T1000 (cell line): Measurements from ENCODE around the gene PIGN.

Experiments used
- DNase-seq: peaks from one replicate; lab custom pipeline; 2025; ENCODE audit warnings: mixed read lengths; lab: John Stamatoyannopoulos, UW

Gene PIGN

DNA sequence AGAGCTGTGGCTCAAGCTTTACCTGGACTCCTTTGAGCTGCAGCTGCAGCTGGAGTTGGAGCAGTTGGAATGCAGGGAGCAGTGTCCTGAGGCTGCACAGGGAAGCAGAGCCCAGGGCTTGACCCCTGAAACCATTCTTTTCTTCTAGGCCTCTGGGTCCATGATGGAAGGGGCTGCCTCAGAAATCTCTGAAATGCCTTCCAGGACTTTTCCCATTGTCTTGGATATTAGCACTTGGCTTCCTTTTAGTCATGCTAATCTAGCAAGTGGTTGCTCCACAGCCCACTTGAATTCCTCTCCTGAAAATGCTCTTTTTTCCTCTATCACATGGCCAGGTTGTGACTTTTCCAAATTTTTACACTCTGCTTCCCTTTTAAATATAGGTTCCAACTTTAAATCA, 185.5 kb downstream of the PIGN start:
- no peak for DNase-seq

DNA sequence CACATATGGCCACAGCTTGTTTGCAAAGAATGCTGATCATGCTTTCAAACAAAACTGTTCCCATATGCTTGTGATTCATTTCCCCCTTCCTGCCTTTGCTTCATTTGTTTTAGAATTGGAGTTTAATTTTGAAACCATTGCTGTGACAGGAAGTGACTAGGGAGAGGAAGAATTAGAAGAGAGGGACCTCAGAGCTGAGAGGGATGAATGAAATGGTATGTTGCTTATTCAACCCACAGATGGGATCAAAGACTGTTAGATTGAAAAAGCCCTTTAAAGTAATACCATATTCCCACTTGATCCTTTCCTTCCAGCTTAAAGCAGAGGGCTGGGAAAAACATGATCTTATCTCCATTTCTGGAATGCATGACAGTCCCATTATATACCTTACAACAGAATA, 187.9 kb downstream of the PIGN start:
- DNase-seq, result no peak

DNA sequence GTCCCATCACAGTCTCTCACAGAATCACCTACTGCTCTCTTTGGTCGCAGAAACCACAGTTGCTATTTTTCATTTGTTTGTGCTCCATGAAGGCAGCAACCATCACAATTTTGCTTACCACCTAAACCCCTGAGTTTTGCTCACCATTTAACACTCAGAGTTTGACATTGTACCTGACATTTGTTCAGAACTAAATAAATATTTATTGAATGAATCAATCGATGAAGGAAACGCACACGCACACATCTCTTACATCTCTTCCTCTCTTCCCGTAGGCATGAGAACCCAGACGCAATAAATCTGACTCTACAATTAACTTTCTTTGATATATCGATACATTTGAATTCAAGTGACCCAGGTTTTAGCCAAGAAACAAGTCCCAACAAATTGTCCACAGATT, 188.5 kb downstream of the PIGN start:
- no peak for DNase-seq

DNA sequence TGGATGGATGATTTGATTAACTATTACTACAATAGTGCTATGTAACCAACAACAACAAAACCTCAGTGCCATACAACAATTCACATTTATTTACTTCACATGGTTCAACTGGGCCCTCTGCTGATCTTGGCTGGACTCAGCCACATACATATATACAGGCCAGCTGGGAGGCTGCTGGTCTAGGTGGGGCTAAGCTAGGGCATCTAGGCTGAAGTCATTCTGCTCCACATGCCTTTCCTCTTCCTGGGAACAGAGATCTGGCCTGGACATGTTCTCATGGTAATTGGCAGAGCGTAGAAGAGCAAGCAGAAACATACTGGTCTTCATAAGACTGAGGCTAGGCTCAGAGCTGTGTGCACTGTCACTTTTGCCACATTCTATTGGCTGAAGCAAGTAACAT, 191.2 kb downstream of the PIGN start:
- no peak for DNase-seq

DNA sequence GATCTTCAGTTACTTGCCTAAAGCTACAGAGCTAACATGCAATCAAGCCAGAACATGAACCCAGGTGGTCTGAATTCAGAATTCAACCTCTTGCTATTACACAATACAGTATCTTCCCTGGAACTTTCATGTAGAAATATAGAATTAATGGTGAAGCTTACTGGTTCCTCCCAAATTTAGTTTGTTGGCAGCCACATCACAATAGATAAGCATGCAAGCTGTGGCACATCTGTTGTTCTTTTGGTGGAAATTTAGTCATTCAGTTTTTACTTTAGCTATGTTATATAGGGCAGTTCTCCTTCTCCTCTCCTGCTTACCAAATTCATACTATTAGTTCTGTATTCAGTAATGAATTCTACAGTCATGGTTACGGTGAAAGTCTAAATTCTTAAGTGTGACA, 193.0 kb downstream of the PIGN start:
- no peak for DNase-seq

DNA sequence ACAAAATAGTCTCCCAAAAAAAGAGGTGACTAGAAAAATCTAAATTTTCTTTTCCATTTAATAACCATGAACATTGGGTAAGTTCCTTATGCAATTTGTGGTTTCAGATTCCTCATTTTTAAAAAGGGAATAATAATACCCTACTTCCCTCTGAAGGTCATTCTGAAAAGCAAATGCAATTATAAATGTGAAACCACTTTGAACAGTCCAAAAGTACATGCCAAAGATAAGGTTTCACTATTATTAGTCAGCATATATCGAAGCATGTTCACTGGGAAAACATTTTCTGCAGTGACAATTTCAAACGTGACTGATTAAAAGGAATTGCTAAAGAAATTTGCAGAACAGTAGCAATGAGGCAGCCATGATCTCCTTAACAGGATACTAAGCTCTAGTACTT, 193.9 kb downstream of the PIGN start:
- no peak for DNase-seq

DNA sequence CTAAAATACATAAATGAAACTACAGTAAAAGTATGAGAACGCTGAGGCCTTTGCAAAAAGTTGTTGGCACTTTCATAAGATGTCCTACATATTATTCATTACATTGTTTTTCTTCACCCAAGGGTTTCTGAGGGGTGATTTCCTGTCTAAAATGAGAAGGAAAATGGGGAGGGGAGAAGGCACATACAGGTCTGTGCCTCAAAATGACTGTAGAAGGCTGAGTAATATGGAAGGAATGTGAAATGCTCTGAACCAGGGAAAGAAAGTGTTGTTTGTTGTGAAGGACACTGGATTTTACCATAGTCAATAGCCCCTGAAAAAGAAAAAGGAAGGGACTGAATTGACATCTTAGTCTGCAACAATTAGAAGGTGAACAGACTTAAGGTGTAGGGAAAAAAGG, 194.6 kb downstream of the PIGN start:
- DNase-seq, result no peak

DNA sequence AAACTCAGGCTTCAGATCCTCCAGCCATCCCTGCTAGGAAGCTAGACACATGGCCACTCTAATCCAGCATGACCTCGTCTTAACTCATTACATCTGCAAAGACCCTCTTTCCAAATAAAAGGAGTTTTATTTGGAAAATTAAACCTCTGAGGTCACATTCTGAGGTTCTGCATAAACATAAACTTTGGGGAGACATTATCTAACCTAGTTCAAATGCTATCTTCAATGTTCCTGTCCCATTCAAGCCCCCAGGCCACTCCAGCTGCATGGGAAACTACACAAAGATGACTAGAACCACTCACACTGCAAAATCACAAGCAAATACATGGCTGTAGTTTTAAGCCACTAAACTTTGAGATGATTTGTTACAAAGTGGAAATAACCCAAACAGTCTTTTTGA, 195.0 kb downstream of the PIGN start:
- no peak for DNase-seq

DNA sequence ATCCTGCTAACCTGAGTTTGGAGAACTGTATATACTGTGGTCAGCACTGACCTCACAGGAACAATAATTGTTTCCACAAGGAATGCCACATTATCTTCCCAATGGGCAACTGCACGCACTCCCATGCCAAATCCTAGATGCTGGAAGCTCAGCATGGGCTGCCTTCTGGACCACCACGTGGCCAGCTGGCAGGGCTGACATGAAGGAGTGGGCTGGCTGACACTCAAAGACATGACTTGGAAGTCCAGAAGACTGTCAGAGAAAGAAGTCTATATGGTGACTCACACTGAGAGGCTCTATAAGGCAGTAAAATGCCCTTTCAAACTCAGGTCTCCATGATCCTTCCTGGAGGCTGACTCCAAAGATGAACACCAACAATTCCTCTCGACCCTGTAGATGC, 195.7 kb downstream of the PIGN start:
- no peak for DNase-seq
